ENCODE data around the gene GPATCH2. TPM values are rescaled to one million over a fixed set of nuclear protein-coding genes. Genes with fewer than 3 reads are reported as not detected.
"Not testable (repeated sequence)": the region's sequence is repeated elsewhere in the genome, so short reads cannot be mapped to it uniquely, and the experiment has no call there.

GPATCH2 gene
- total RNA-seq, 2 experiments from 2014 or later = 9.2 to 9.5 TPM

- no peak for DNase-seq
- POLR2A ChIA-PET = no interaction called here
- CTCF ChIA-PET = no interaction called here
- Mint-ChIP-seq H3K36me3 (ENCODE audit: low read depth) (peaks cover 25% of the 10 kb centered on the region), H3K9me3 (no peaks in the 10 kb centered on the region), H3K27me3 (no peaks in the 10 kb centered on the region), H3K4me1 (peaks cover 17% of the 10 kb centered on the region), H3K4me3 (no peak overlapping the region), H3K27ac (no peak overlapping the region)
Observed at GRCh38 chr1:217620814-217621213, 10.1 kb downstream of the GPATCH2 start.

DNA sequence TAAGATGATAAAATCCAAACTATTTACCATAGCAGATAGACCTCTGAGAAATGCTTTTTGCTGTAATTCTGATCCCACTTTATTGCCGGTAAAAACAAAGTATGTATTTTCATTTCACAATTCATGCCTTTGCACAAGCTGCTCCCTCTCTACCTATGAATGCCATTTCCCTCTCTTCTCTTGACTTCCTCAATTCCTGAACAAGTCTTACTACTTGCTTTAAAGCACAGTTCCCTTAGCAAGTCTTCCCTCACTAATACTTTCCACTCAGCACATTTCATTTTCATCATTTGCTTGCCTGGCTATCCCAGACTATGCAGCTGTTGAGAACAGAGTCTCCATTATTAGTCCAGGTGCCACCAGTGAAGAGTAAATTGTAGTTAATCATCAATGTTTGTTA lies 13.8 kb downstream of the GPATCH2 start:
- no peak for DNase-seq
- Mint-ChIP-seq H3K9me3 (no peaks in the 10 kb centered on the region), H3K4me3 (no peak overlapping the region), H3K27ac (no peak overlapping the region), H3K27me3 (no peaks in the 10 kb centered on the region), H3K4me1 (peaks cover 14% of the 10 kb centered on the region), H3K36me3 (ENCODE audit: low read depth) (peaks cover 24% of the 10 kb centered on the region)
- ChIA-PET CTCF (interaction anchor here (0.6 to 2.3 kb wide), 2 partner anchors 10 to 96 kb away, joined by 3 to 5 read pairs; no protein-coding TSS in a partner anchor), POLR2A (no interaction called here)

- ChIA-PET CTCF (no interaction called here), POLR2A (no interaction called here)
- Mint-ChIP-seq H3K4me1 (no peaks in the 10 kb centered on the region), H3K36me3 (ENCODE audit: low read depth) (peaks cover 20% of the 10 kb centered on the region), H3K27me3 (no peaks in the 10 kb centered on the region), H3K27ac (no peak overlapping the region), H3K4me3 (no peak overlapping the region), H3K9me3 (no peaks in the 10 kb centered on the region)
- no peak for DNase-seq
Observed at GRCh38 chr1:217614200-217614712, 16.6 kb downstream of the GPATCH2 start.

DNA sequence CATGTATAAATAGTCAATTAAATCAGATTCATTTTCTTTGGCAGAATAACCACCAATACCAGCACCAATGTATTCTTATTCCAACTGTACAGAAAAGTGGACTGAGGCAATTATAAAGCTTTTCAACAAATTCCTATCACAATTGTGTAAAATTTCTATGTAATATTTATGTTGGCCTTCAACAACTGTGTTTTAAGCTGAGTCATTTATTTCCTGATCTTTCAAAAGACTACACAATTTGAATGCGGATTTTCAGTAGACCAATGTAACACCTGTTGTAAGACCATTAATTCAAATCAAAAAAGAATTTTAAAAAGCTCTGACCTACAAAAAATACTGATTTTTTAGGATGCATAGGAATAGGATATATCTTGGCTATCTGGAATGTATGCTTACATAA lies 25.5 kb downstream of the GPATCH2 start:
- no peaks in the 10 kb centered on the region for H3K4me1 Mint-ChIP-seq
- no peak overlapping the region for H3K4me3 Mint-ChIP-seq
- CTCF ChIA-PET = no interaction called here
- POLR2A ChIA-PET = no interaction called here
- H3K9me3 Mint-ChIP-seq = no peaks in the 10 kb centered on the region
- no peak for DNase-seq
- H3K27me3 Mint-ChIP-seq = no peaks in the 10 kb centered on the region
- H3K27ac Mint-ChIP-seq = no peak overlapping the region
- H3K36me3 Mint-ChIP-seq (ENCODE audit: low read depth) = peaks cover 12% of the 10 kb centered on the region

DNA sequence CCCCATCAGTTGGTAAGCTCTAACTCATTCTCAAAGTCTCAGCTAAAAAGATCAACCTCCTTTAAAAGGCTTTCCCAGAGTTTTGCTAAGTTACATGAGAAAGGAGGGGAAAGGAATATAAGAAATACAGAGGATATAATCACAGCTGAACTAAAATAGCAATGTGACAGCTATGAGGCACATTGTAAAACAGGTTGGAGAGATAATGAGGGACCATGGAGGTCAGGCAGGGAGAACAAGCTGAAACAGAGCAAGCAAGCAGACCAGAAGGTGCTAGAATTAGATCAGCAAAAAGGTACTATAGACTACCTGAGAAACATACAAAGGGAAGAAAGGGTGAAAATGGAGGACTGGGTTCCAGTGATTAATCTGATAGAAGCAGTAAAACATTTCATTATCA lies 28.5 kb downstream of the GPATCH2 start:
- ChIA-PET CTCF (no interaction called here), POLR2A (no interaction called here)
- Mint-ChIP-seq H3K4me1 (no peaks in the 10 kb centered on the region), H3K9me3 (no peaks in the 10 kb centered on the region), H3K27me3 (no peaks in the 10 kb centered on the region), H3K27ac (no peak overlapping the region), H3K4me3 (no peak overlapping the region), H3K36me3 (ENCODE audit: low read depth) (peaks cover 4% of the 10 kb centered on the region)
- no peak for DNase-seq

GRCh38 chr1:217599154-217599553 lies 31.7 kb downstream of the GPATCH2 start:
- ChIA-PET POLR2A (no interaction called here), CTCF (interaction anchor here (0.8 kb wide), 1 partner anchor 48 kb away, joined by 3 read pairs; no protein-coding TSS in a partner anchor)
- Mint-ChIP-seq H3K9me3 (no peaks in the 10 kb centered on the region), H3K36me3 (ENCODE audit: low read depth) (peaks cover 4% of the 10 kb centered on the region), H3K27me3 (no peaks in the 10 kb centered on the region), H3K27ac (no peak overlapping the region), H3K4me3 (no peak overlapping the region), H3K4me1 (no peaks in the 10 kb centered on the region)
- no peak for DNase-seq

DNA sequence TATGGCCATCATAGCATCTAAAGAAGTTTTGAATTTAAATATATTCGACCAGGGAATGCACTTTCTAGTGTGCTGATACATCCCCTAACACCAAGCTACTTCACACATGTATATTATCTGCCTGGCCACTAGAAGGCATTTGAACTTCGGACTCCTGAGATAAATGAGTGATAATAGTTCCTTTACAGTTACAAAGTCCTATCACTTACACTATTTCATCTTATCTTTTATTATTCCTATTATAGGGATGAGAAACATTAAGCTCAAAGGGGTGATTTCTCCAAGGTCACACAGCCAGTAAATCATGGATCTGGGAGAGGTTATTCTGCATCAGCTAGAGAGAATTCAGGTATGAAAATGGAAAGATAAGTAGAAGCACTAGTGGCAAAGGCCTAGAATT lies 40.3 kb downstream of the GPATCH2 start:
- ChIA-PET POLR2A (no interaction called here), CTCF (interaction anchor here (0.6 kb wide), 1 partner anchor 205 kb away, joined by 3 read pairs; no protein-coding TSS in a partner anchor)
- DNase-seq = no peak
- Mint-ChIP-seq H3K36me3 (ENCODE audit: low read depth) (no peaks in the 10 kb centered on the region), H3K27me3 (no peaks in the 10 kb centered on the region), H3K4me3 (no peak overlapping the region), H3K4me1 (no peaks in the 10 kb centered on the region), H3K27ac (no peak overlapping the region), H3K9me3 (no peaks in the 10 kb centered on the region)

DNA sequence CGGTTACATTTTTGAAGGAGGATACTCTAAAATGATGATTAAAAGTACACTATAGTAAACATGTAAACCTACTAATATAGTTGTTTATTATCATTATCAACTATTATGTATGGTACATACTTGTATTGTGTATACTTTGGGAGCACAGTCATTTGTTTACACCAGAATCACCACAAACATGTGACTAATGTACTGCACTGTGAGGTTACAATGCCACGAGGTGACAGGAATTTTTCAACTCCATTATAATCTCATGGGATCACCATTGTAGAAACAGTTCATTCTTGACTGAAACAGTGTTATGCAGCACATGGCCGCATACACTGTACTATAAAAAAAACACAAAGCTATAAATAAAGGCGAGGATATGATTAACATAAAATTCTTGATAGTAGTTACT lies 44.3 kb downstream of the GPATCH2 start:
- H3K27ac Mint-ChIP-seq = no peak overlapping the region
- H3K27me3 Mint-ChIP-seq = no peaks in the 10 kb centered on the region
- no peaks in the 10 kb centered on the region for H3K36me3 Mint-ChIP-seq (ENCODE audit: low read depth)
- H3K4me1 Mint-ChIP-seq = no peaks in the 10 kb centered on the region
- H3K9me3 Mint-ChIP-seq = no peaks in the 10 kb centered on the region
- no peak for DNase-seq
- no peak overlapping the region for H3K4me3 Mint-ChIP-seq
- ChIA-PET CTCF (no interaction called here), POLR2A (no interaction called here)

GRCh38 chr1:217585577-217585976 lies 45.3 kb downstream of the GPATCH2 start:
- Mint-ChIP-seq H3K27ac (no peak overlapping the region), H3K36me3 (ENCODE audit: low read depth) (peaks cover 4% of the 10 kb centered on the region), H3K27me3 (no peaks in the 10 kb centered on the region), H3K9me3 (no peaks in the 10 kb centered on the region), H3K4me1 (no peaks in the 10 kb centered on the region), H3K4me3 (no peak overlapping the region)
- CTCF ChIA-PET = no interaction called here
- DNase-seq = no peak
- POLR2A ChIA-PET = no interaction called here

DNA sequence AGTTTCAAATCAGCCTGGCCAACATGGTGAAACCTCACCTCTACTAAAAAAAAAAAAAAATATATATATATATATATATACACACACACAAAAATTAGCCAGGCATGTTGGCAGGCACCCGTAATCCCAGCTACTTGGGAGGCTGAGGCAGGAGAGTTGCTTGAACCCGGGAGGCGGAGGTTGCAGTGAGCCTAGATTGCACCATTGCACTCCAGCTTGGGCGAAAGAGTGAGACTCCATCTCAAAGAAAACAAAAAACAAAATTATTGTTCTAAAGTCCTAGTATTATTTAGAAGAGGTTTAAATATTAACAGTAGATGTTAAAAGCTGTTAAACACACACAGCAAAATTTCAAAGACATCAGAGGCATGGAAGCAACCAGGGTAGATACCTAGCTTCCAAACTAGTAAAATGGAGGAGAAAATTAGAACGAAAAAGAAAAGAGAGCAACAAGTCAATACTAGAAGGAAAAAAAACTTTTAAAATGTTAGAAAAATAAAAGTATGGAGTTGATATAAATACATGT lies 46.5 kb downstream of the GPATCH2 start:
- H3K27me3 Mint-ChIP-seq; H3K4me3 Mint-ChIP-seq; H3K36me3 Mint-ChIP-seq (ENCODE audit: low read depth); POLR2A ChIA-PET; H3K27ac Mint-ChIP-seq; H3K9me3 Mint-ChIP-seq; CTCF ChIA-PET; H3K4me1 Mint-ChIP-seq; DNase-seq: not testable (repeated sequence)

DNA sequence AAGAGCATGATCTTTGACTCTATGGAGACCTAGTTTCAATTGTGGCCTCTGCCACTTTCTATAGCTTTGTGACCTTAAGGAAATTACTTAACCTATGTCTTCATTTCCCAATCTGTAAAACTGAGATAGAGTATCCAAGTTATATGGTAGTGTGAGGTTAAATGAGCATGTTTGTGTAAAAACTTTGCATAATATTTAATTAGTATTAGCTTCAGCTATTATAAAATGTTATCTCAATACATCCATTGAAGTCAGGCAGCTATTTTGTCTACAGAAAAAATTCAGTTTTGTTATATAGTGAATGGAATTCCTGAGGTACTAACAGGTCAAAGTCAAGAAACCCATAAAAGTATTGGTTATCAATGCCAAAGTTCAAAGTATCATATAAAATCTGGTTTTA lies 53.6 kb downstream of the GPATCH2 start:
- Mint-ChIP-seq H3K9me3 (no peaks in the 10 kb centered on the region), H3K36me3 (ENCODE audit: low read depth) (peaks cover 4% of the 10 kb centered on the region), H3K27ac (no peak overlapping the region), H3K4me3 (no peak overlapping the region), H3K4me1 (no peaks in the 10 kb centered on the region), H3K27me3 (no peaks in the 10 kb centered on the region)
- CTCF ChIA-PET = no interaction called here
- DNase-seq = no peak
- POLR2A ChIA-PET = no interaction called here

DNA sequence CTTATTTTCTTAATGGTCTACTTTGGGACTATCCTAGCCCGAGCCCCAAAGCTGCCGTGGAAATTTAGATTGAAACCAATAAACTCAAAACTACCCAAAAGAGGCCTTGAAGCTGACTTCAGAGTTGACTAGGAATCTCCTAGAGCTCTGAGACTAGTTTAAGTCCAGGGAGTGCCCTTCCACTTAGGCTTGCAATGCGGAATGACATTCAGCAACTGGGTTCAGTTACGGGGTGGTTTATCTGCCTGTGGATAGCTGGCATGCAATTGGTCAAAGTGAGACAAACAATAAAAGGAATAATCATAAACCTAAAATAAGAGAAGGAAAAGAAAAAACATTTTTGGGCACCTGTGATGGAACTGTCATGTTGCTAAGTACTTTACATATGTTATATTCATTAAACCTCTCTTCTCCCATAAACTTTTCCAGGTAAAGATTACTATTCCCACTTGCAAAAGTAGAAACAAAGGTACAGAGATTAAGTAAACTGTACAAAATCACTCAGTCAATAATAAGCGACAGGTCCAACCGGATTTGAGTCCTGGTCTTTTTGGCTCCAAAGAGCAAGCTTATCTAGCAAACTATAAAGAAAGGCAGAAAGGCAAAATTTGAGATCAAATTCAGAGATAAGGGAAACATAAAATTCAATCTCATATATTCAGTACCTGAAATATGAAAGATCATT lies 56.5 kb downstream of the GPATCH2 start:
- H3K36me3 Mint-ChIP-seq (ENCODE audit: low read depth) = no peaks in the 10 kb centered on the region
- no peak overlapping the region for H3K4me3 Mint-ChIP-seq
- H3K4me1 Mint-ChIP-seq = no peaks in the 10 kb centered on the region
- no peak for DNase-seq
- POLR2A ChIA-PET = no interaction called here
- CTCF ChIA-PET = no interaction called here
- no peaks in the 10 kb centered on the region for H3K27me3 Mint-ChIP-seq
- no peak overlapping the region for H3K27ac Mint-ChIP-seq
- no peaks in the 10 kb centered on the region for H3K9me3 Mint-ChIP-seq

GRCh38 chr1:217569021-217569420 lies 61.9 kb downstream of the GPATCH2 start:
- POLR2A ChIA-PET = no interaction called here
- Mint-ChIP-seq H3K9me3 (no peaks in the 10 kb centered on the region), H3K27ac (no peak overlapping the region), H3K4me3 (no peak overlapping the region), H3K36me3 (ENCODE audit: low read depth) (no peaks in the 10 kb centered on the region), H3K27me3 (no peaks in the 10 kb centered on the region), H3K4me1 (no peaks in the 10 kb centered on the region)
- CTCF ChIA-PET = no interaction called here
- no peak for DNase-seq

DNA sequence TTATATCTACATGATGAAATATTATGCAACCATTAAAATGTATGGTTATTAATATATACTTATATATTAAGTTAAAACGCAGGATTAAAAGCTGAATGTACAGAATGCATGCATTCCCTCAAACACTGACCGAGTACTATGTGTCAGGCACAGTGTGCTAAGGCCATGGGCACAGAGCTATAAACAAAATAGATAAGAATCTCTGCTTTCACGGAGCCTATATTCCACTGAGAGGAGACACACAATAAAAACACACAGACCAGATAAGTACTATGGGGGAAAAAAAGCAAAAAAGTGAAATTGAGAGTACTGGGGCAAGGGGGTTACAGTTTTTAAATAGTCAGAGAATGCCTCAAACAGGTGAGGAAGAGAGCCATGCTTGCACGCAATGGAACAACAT lies 62.7 kb downstream of the GPATCH2 start:
- Mint-ChIP-seq H3K4me1 (no peaks in the 10 kb centered on the region), H3K27me3 (no peaks in the 10 kb centered on the region), H3K27ac (no peak overlapping the region), H3K4me3 (no peak overlapping the region), H3K36me3 (ENCODE audit: low read depth) (no peaks in the 10 kb centered on the region), H3K9me3 (no peaks in the 10 kb centered on the region)
- CTCF ChIA-PET = interaction anchor here (0.7 kb wide), 1 partner anchor 853 kb away, joined by 3 read pairs; no protein-coding TSS in a partner anchor
- no peak for DNase-seq
- POLR2A ChIA-PET = no interaction called here

All from activated CD4-positive, alpha-beta T cell treated with anti-CD3 and anti-CD28 coated beads, Interleukin-2, amount 10 ng/mL, durations not matched to agents 7 days and 5 days (primary cell).